Measurements from ENCODE around the gene SLX9.
"Not testable (repeated sequence)": the region's sequence is repeated elsewhere in the genome, so short reads cannot be mapped to it uniquely, and the experiment has no call there.

SLX9 gene

GRCh38 chr21:44965251-44966022 lies 25.6 kb downstream of the SLX9 start:
- DNase-seq: no peak

GRCh38 chr21:44966135-44967081 lies 26.6 kb downstream of the SLX9 start:
- no peak for DNase-seq

DNA sequence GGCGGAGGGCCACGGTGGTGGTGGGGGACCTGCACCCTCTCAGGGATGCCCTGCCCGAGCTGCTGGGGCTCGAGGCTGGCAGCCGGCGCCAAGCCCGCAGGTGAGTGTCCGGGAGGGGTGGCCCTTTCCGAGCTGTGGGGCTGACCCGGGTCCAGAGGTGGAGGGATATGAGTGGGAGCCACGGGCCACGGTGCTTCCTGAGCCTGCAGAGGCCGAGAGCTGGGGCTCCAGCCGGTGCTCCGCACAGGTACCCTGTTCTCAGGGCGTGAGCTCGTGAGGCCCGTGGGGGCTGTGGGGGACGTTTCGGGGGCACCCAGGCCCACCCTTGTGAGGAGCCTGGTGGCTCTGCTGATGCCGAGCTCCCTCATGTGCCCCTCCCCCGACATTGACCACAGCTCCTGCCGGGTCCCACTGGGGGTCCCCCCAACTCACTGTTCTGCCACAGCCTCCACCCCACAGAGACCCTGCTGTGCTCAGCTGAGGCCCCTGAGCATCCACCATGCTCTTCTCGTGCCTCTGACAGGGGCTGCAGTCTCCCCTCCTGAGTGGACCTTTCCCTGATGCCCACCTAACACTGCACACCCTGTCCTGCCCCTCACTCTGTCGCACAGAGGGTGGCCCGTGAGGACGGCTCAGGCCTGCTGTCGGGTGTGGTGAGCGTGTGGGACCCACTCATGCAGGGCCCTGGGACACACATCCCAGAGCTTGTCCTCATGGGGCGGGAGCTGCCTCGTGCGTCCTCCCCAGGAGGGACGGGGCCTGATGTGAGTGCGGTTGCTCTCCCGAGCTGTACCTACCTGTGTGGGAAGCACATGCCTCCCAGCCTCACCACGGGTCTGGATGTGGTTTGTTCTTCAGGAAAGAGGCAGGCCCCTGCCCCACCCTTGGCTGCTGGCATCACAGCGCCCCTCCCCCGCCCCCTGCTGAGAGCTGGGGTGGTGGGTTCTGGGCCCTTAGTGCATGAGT lies 27.5 kb downstream of the SLX9 start:
- no peak for DNase-seq

- DNase-seq: no peak
These were observed 29.3 kb downstream of the SLX9 start for GRCh38 chr21:44969066-44969670.

- DNase-seq: no peak
These were observed 30.3 kb downstream of the SLX9 start for GRCh38 chr21:44969931-44970755.

DNA sequence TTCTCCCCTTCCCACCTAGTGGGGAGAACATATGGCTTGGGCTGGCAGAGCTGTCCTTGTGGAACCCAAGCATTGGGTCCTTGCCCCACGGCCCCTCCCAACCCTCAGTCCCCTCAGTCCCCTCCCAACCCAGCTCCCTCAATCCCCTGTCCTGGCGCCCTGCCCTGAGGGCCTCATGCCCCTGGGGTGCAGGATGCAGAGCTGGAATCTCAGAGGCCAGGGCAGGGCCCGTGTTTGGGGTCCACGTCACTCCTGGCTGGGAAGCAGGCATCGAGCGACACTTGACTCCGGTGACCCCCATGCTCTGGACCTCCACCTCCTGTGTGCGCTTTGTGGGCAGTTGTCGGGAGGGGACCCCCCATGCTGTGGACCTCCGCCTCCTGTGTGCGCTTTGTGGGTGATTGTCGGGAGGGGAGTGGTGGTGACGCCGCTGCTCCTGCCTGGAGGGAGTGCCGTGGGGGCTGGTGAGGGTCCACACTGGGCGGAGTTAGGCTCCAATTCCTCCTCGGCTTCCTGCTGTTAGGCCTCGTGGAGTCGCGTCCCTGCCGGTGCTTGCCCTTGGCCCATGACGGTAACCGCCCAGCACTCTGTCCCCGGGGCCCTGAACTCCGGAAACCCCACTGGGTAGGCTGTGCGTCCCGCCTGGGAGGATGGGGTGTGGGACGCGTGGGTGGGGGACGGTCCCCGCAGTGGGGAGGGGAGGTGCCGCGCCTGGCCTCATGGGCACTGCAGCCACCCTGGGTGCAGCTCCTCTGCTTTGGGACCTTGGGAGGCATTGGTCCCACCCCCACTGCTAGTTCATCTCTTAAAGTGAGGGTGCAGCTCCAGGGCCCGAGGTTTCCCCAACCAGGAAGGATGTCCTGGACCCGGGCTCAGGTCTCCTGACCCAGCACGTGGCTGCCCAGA lies 31.2 kb downstream of the SLX9 start:
- no peak for DNase-seq

DNA sequence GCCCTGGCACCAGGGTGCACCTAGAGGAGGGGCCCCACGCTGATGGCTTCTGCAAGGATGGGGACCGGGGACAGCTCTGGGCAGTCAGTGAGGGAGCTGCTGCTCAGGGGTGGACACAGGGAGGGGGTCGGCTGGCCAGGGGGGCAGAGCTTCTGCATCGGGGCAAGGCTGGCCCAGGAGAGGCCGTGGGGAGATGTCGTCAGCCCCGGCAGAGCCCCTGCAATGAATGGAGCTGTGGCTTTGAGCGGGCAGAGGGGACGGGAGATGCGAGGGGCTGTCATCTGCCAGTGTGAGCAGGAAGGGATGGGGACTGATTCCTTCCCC lies 31.8 kb downstream of the SLX9 start:
- DNase-seq: no peak

- no peak for DNase-seq
These were observed 32.5 kb downstream of the SLX9 start for GRCh38 chr21:44972301-44972814.

GRCh38 chr21:44972821-44973220 lies 33.0 kb downstream of the SLX9 start:
- DNase-seq: no peak

DNA sequence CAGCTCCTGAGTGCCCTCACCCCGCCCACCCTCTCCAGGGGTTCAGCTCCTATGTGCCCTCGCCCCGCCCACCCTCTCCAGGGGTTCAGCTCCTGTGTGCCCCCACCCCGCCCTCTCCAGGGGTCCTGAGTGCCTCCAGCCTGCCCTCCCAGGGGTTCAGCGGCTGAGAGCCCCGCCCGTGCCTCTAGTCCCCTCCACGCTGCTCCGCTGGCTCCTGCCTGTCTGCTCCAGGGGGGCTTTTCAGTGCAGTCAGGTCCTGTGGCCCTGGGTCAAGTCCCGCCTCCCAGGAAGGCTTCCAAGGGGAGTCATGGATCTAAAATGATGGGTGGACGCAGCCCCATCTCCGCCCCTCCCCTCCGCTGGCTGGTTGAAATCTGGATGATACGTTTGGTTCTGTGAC lies 33.8 kb downstream of the SLX9 start:
- DNase-seq: no peak

DNA sequence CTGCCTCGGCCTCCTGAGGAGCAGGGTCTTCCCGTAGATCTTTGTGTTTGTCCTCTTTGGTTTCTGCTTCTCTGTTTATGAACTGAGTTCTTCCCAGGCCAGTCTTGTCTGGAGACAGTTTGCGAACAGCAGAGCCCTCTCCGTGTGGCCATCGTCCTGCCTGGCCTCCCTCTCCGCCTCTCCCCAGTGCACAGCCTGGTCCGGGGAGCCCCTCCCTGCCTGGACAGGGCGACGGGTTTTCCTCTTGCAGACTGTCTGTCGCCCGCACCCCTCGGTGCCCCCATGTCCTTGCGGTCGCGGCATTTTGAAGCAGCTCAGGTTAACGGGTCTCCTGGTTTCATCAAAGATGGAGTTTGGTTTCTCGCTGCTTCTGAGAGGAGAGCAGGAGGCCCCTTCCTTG lies 34.8 kb downstream of the SLX9 start:
- DNase-seq: no peak

GRCh38 chr21:44975720-44976555 lies 36.1 kb downstream of the SLX9 start:
- no peak for DNase-seq

DNA sequence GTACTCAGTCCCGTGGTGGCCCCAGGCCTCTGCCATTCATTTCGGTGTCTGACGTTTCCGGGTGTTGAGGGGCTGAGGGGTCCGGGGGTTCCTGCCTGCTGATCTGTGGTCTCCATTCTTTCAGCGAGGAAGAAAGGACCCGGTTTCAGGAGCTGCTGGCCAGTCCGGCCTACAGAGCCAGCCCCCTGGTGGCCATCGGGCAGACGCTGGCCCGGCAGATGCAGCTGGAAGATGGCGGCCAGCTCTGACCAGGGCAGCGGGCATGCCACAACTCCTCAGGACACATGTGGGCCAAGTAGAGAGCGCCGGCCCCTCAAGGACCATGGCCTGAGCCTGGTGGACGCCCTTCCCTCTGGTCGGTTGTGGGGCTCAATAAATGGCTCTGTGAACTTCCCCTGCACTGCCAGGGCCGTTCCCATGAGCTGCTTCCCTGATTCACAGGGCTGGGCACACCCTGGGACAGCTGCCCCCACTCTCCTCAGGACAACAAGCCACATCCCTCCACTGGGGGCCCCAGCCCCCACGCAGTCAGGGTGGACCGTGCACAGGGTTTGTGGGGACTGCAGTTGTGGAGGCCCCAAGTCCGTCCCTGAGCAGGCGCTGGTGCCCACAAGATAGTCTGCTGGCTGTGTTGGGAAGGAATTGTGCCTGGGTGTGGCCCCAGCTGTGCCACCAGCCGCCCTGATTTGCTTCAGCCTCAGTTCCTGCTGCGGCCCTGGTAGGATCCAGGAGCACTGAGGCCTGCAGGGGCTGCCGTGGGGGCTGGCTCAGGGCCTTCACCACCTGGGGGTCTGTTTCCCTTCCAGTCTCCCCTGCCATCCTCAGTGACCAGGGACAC lies 36.9 kb downstream of the SLX9 start:
- DNase-seq: not testable (repeated sequence)

GRCh38 chr21:44977616-44978340 lies 37.9 kb downstream of the SLX9 start:
- no peak for DNase-seq

GRCh38 chr21:44979687-44980561 lies 40.1 kb downstream of the SLX9 start:
- no peak for DNase-seq
